Caco-2 (cell line): ENCODE measurements around the gene C16orf90. TPM values are rescaled to one million over a fixed set of nuclear protein-coding genes. Genes with fewer than 3 reads are reported as not detected.

Experiments
- BruUV-seq: library from RNA; stranded (reverse); fragments of 400-500 nt; replicated peaks from 2 replicates; lab custom pipeline; 2021; lab: Mats Ljungman, UMichigan
- CTCF ChIA-PET: fragments of 300-600 bp; sonication (Branson Sonifier 250); formaldehyde crosslinking; loops from one replicate; lab custom pipeline; 2022; ENCODE audit warnings: antibody characterized with exemption; lab: Charles Lee
- POLR2A ChIA-PET: fragments of 300-600 bp; sonication (Branson Sonifier 250); formaldehyde crosslinking; loops from one replicate; lab custom pipeline; 2022; ENCODE audit warnings: antibody characterized with exemption; lab: Charles Lee
- DNase-seq, 2 experiments: peaks; one replicate each; pipeline versions ENCODE4 v3.0.0 to v3.0.0-alpha.2; 2020 to 2022
- H3K27me3 ChIP-seq: replicated peaks from 2 replicates; pipeline ENCODE4 v1.6.0; 2011; ENCODE audit warnings: low read length; ENCODE audit not compliant: control insufficient read depth, insufficient read depth
- H3K36me3 ChIP-seq: 2 replicates; pipeline ENCODE4 v1.5.1; 2011; ENCODE audit warnings: low read length; ENCODE audit not compliant: control insufficient read depth, insufficient read depth
- H3K4me1 ChIP-seq: fragments of 250-450 bp; sonication (Bioruptor Pico); 2 replicates; pipeline ENCODE4 v1.5.1; 2020; ENCODE audit warnings: mild to moderate bottlenecking
- H3K4me3 ChIP-seq: 2 replicates; pipeline ENCODE4 v1.5.1; 2011; ENCODE audit warnings: low read depth, mild to moderate bottlenecking, control low read depth, low read length
- H3K9me3 ChIP-seq: fragments of 250-450 bp; sonication (Bioruptor Pico); 2 replicates; pipeline ENCODE4 v1.5.1; 2020; ENCODE audit warnings: mild to moderate bottlenecking, moderate library complexity
- H3K27ac Mint-ChIP-seq: one replicate; pipeline ENCODE4 v1.8.0; 2022; ENCODE audit warnings: mixed read lengths; ENCODE audit not compliant: unreplicated experiment
- H3K27me3 Mint-ChIP-seq: one replicate; pipeline ENCODE4 v1.8.0; 2022; ENCODE audit warnings: mixed read lengths; ENCODE audit not compliant: insufficient read depth, unreplicated experiment
- H3K36me3 Mint-ChIP-seq: one replicate; pipeline ENCODE4 v1.8.0; 2022; ENCODE audit warnings: mild to moderate bottlenecking, mixed read lengths; ENCODE audit not compliant: insufficient read depth, unreplicated experiment
- H3K4me1 Mint-ChIP-seq: one replicate; pipeline ENCODE4 v1.8.0; 2022; ENCODE audit warnings: low read depth, mixed read lengths; ENCODE audit not compliant: unreplicated experiment
- H3K4me3 Mint-ChIP-seq: one replicate; pipeline ENCODE4 v1.8.0; 2022; ENCODE audit warnings: mild to moderate bottlenecking, moderate library complexity, mixed read lengths; ENCODE audit not compliant: unreplicated experiment
- H3K9me3 Mint-ChIP-seq: one replicate; pipeline ENCODE4 v1.8.0; 2022; ENCODE audit warnings: mixed read lengths; ENCODE audit not compliant: unreplicated experiment
- CTCF ChIP-seq, 2 experiments: fragments of 200-600 bp in 1 of 2; IDR thresholded peaks; 1 replicate in 1 of 2; 2 replicates in 1 of 2; pipeline versions ENCODE4 v1.5.1 to v1.8.0; 2011 to 2022; ENCODE audit warnings: antibody characterized with exemption in 1 of 2, control low read depth in 1 of 2, inconsistent platforms in 1 of 2, low read depth in 1 of 2, low read length in 1 of 2, mild to moderate bottlenecking in 1 of 2, moderate library complexity in 1 of 2; ENCODE audit not compliant: insufficient read depth in 1 of 2, severe bottlenecking in 1 of 2, unreplicated experiment in 1 of 2
- intact Hi-C: fragments of 100-400 bp; cut with micrococcal nuclease; formaldehyde crosslinking; loops from one replicate; pipeline ENCODE4 v1.10.0; 2022; ENCODE audit not compliant: unreplicated experiment
- total RNA-seq: library from RNA; stranded (reverse); gene quantifications from 2 replicates; pipeline ENCODE4 v1.2.3, GENCODE V29; 2022

The C16orf90 gene
- total RNA-seq, 1 experiment from 2014 or later: not detected

- BruUV-seq: no TSS peak
- Mint-ChIP-seq H3K27ac (no peak overlapping the region), H3K36me3 (peaks cover 39% of the 10 kb centered on the region), H3K27me3 (no peaks in the 10 kb centered on the region), H3K4me3 (no peak overlapping the region), H3K9me3 (no peaks in the 10 kb centered on the region), H3K4me1 (peaks cover 17% of the 10 kb centered on the region)
- H3K9me3 ChIP-seq: no peaks in the 10 kb centered on the region
- intact Hi-C loops: no loop called here
- no peaks in the 10 kb centered on the region for H3K27me3 ChIP-seq
- no peak overlapping the region for H3K4me3 ChIP-seq
- ChIA-PET POLR2A (interaction anchor here (0.6 kb wide), 1 partner anchor 178 kb away, joined by 3 read pairs; no protein-coding TSS in a partner anchor), CTCF (no interaction called here)
- H3K4me1 ChIP-seq: no peaks in the 10 kb centered on the region
- peaks cover 1% of the 10 kb centered on the region; the same call in 1 of the 2 replicates for H3K36me3 ChIP-seq
- DNase-seq: no peak
- TF ChIP-seq CTCF (IDR thresholded peaks at IDR 0.05; ENCODE audit: insufficient read depth in 1 of 2, low read depth in 1 of 2, low read length in 1 of 2, severe bottlenecking in 1 of 2, unreplicated experiment in 1 of 2): no peak
Observed at GRCh38 chr16:3465911-3466584, 29.2 kb downstream of the C16orf90 start.

GRCh38 chr16:3465301-3465700 is 30.0 kb downstream of the C16orf90 start:
- peaks cover 7% of the 10 kb centered on the region for H3K4me1 ChIP-seq
- DNase-seq: no peak
- Mint-ChIP-seq H3K9me3 (no peaks in the 10 kb centered on the region), H3K4me1 (peaks cover 22% of the 10 kb centered on the region), H3K36me3 (peaks cover 36% of the 10 kb centered on the region), H3K27ac (no peak overlapping the region), H3K27me3 (no peaks in the 10 kb centered on the region), H3K4me3 (no peak overlapping the region)
- no peak overlapping the region for H3K4me3 ChIP-seq
- ChIA-PET CTCF (no interaction called here), POLR2A (no interaction called here)
- intact Hi-C loops: no loop called here
- TF ChIP-seq CTCF (IDR thresholded peaks at IDR 0.05; ENCODE audit: insufficient read depth in 1 of 2, low read depth in 1 of 2, low read length in 1 of 2, severe bottlenecking in 1 of 2, unreplicated experiment in 1 of 2): no peak
- H3K36me3 ChIP-seq: peaks cover 1% of the 10 kb centered on the region; the same call in 1 of the 2 replicates
- H3K27me3 ChIP-seq: no peaks in the 10 kb centered on the region
- H3K9me3 ChIP-seq: no peaks in the 10 kb centered on the region
- no TSS peak for BruUV-seq

- H3K27me3 Mint-ChIP-seq: no peaks in the 10 kb centered on the region
- H3K4me1 ChIP-seq: peaks cover 17% of the 10 kb centered on the region
- CTCF ChIA-PET: no interaction called here
Observed at GRCh38 chr16:3461151-3461550, 34.1 kb downstream of the C16orf90 start.

More at GRCh38 chr16:3461151-3461550, 34.1 kb downstream of the C16orf90 start:
- H3K4me1 Mint-ChIP-seq: peaks cover 27% of the 10 kb centered on the region
- Histone ChIP-seq H3K4me3 (no peak overlapping the region), H3K9me3 (no peaks in the 10 kb centered on the region), H3K27me3 (no peaks in the 10 kb centered on the region), H3K36me3 (no peaks in the 10 kb centered on the region)
- no peak for TF ChIP-seq CTCF (IDR thresholded peaks at IDR 0.05; ENCODE audit: insufficient read depth in 1 of 2, low read depth in 1 of 2, low read length in 1 of 2, severe bottlenecking in 1 of 2, unreplicated experiment in 1 of 2)
- H3K27ac Mint-ChIP-seq: no peak overlapping the region
- H3K9me3 Mint-ChIP-seq: no peaks in the 10 kb centered on the region
- no TSS peak for BruUV-seq
- H3K4me3 Mint-ChIP-seq: no peak overlapping the region
- peaks cover 55% of the 10 kb centered on the region for H3K36me3 Mint-ChIP-seq
- POLR2A ChIA-PET: interaction anchor here (0.7 kb wide), 1 partner anchor 205 kb away, joined by 8 read pairs; no protein-coding TSS in a partner anchor
- no peak for DNase-seq
- intact Hi-C loops: no loop called here
